Fibroblast of lung (primary cell): Measurements from ENCODE around the gene RBMS2.

Experiments used
- CTCF ChIP-seq, 2 donors: IDR thresholded peaks in 1 of 2; conservative IDR thresholded peaks in 1 of 2; 1 replicate in 1 of 2; 2 replicates in 1 of 2; pipeline ENCODE4 v1.5.1; 2011 to 2012; ENCODE audit warnings: low read length in 2 of 2, control low read depth in 1 of 2, inconsistent platforms in 1 of 2, low read depth in 1 of 2, mild to moderate bottlenecking in 1 of 2
- EZH2 ChIP-seq: IDR thresholded peaks from 2 replicates; pipeline ENCODE4 v1.5.1; 2012; ENCODE audit warnings: low read length, control low read depth, mild to moderate bottlenecking; ENCODE audit errors: missing control alignments

- TF ChIP-seq CTCF (conservative IDR thresholded peaks at IDR 0.05 in 1 of 2, IDR thresholded peaks at IDR 0.05 in 1 of 2; ENCODE audit: low read depth in 1 of 2, low read length in 2 of 2) = no peak
- no peak for TF ChIP-seq EZH2
These were observed 57.4 kb downstream of the RBMS2 start for GRCh38 chr12:56578983-56579546.
